ENCODE data around the gene PCDHGA9. TPM values are rescaled to one million over a fixed set of nuclear protein-coding genes. Genes with fewer than 3 reads are reported as not detected.
A peak's percentile ranks its signal among the peaks of the same experiment; 100 is the strongest.
"Not testable (repeated sequence)": the region's sequence is repeated elsewhere in the genome, so short reads cannot be mapped to it uniquely, and the experiment has no call there.

The PCDHGA9 gene
- total and polyA plus RNA-seq, 3 donors from 2014 or later = 1.1 to 13.1 (median 13.0) TPM

GRCh38 chr5:141397756-141398551, 4.6 kb upstream of the PCDHGA9 start, which contains the start of gene PCDHGB5:
Gene PCDHGB5 (plus strand): TSS chr5:141397947. CDS start chr5:141398128, 181 bp downstream.
- DNase-seq = peak; percentile 78
- WGBS, 2 donors = 4 to 5% methylated on average over 21 to 28 of the region's 43 CpGs
- H3K9me3 ChIP-seq = not testable (repeated sequence)

GRCh38 chr5:141398608-141399007, 4.0 kb upstream of the PCDHGA9 start:
- no peak overlapping the region for H3K27ac ChIP-seq
- 12 to 25% methylated on average over 15 of the region's 15 CpGs for WGBS, 2 donors
- H3K36me3 ChIP-seq (ENCODE audit: low read depth, missing control alignments) = no peaks in the 10 kb centered on the region
- H3K4me3 ChIP-seq = no peak overlapping the region
- no peaks in the 10 kb centered on the region for H3K27me3 ChIP-seq
- no peak for DNase-seq
- no peak for TF ChIP-seq CTCF (IDR thresholded peaks at IDR 0.05)
- no peak for TF ChIP-seq POLR2A (IDR thresholded peaks at IDR 0.05)
- intact Hi-C loops (cut with DNase I; ENCODE audit: low total_unique reads) = no loop called here
- no peaks in the 10 kb centered on the region for H3K4me1 ChIP-seq
- H3K9me3 ChIP-seq = no peaks in the 10 kb centered on the region

More at GRCh38 chr5:141397756-141398551, 4.6 kb upstream of the PCDHGA9 start, which contains the start of gene PCDHGB5:
- H3K4me3 ChIP-seq = peak within 1 kb of the TSS in 1 of 2 donors; percentile 33
- H3K27ac ChIP-seq; H3K27me3 ChIP-seq; intact Hi-C loops (cut with DNase I; ENCODE audit: low total_unique reads); H3K4me1 ChIP-seq; H3K36me3 ChIP-seq (ENCODE audit: low read depth, missing control alignments): not testable (repeated sequence)
- TF ChIP-seq CTCF (IDR thresholded peaks at IDR 0.05) = peak; percentile 55 to 67 (median 59)

GRCh38 chr5:141399555-141400258, 2.9 kb upstream of the PCDHGA9 start:
- Histone ChIP-seq H3K4me3 (peak overlapping the region in 1 of 2 donors; percentile 7), H3K27ac (no peak overlapping the region), H3K9me3 (no peaks in the 10 kb centered on the region), H3K4me1 (no peaks in the 10 kb centered on the region), H3K27me3 (no peaks in the 10 kb centered on the region), H3K36me3 (ENCODE audit: low read depth, missing control alignments) (no peaks in the 10 kb centered on the region)
- TF ChIP-seq CTCF (IDR thresholded peaks at IDR 0.05) (no peak), POLR2A (IDR thresholded peaks at IDR 0.05) (no peak)
- no peak for DNase-seq
- WGBS, 2 donors = 19 to 35% methylated on average over 4 to 55 of the region's 61 CpGs
- intact Hi-C loops (cut with DNase I; ENCODE audit: low total_unique reads) = no loop called here

GRCh38 chr5:141403387-141403786, 809 bp downstream of the PCDHGA9 start:
- 20 to 26% methylated on average over 22 of the region's 22 CpGs for WGBS, 2 donors
- intact Hi-C loops (cut with DNase I; ENCODE audit: low total_unique reads) = no loop called here
- Histone ChIP-seq H3K27me3 (no peaks in the 10 kb centered on the region), H3K4me3 (peak overlapping the region in 1 of 2 donors; percentile 0), H3K27ac (no peak overlapping the region), H3K36me3 (ENCODE audit: low read depth, missing control alignments) (no peaks in the 10 kb centered on the region), H3K9me3 (no peaks in the 10 kb centered on the region), H3K4me1 (no peaks in the 10 kb centered on the region)
- no peak for DNase-seq
- TF ChIP-seq POLR2A (IDR thresholded peaks at IDR 0.05) (no peak), CTCF (IDR thresholded peaks at IDR 0.05) (no peak)

Measured in testis (tissue), 3 donors.